Mesenchymal stem cell (in vitro differentiated cells and primary cell): Measurements from ENCODE around the gene PRKD1.

Experiments used
- DNase-seq: peaks from one replicate; pipeline ENCODE4 v3.0.0-alpha.2; 2013
- H2AFZ ChIP-seq: one replicate; pipeline ENCODE4 v1.6.1; 2013; ENCODE audit warnings: low read depth, mild to moderate bottlenecking, control low read depth, inconsistent platforms, low read length, moderate library complexity
- H2AK5ac ChIP-seq: 2 replicates; pipeline ENCODE4 v1.6.1; 2013; ENCODE audit warnings: low read length, moderate library complexity, mild to moderate bottlenecking, inconsistent platforms; ENCODE audit not compliant: severe bottlenecking
- H2BK120ac ChIP-seq: one replicate; pipeline ENCODE4 v1.6.1; 2013; ENCODE audit warnings: low read depth, mild to moderate bottlenecking, inconsistent platforms, low read length, moderate library complexity
- H2BK12ac ChIP-seq, 2 experiments: one replicate each; pipeline ENCODE4 v1.6.1; 2013; ENCODE audit warnings: inconsistent platforms in 2 of 2, low read length in 2 of 2, mild to moderate bottlenecking in 2 of 2, moderate library complexity in 2 of 2, control low read depth in 1 of 2
- H2BK15ac ChIP-seq: one replicate; pipeline ENCODE4 v1.6.1; 2013; ENCODE audit warnings: mild to moderate bottlenecking, low read depth, inconsistent platforms; ENCODE audit not compliant: poor library complexity, severe bottlenecking
- H2BK5ac ChIP-seq: 2 replicates; pipeline ENCODE4 v1.6.1; 2013; ENCODE audit warnings: low read depth, mild to moderate bottlenecking, low read length, control low read depth, inconsistent platforms; ENCODE audit not compliant: poor library complexity, severe bottlenecking
- H3K14ac ChIP-seq, 2 experiments: one replicate each; pipeline ENCODE4 v1.6.1; 2013; ENCODE audit warnings: inconsistent platforms in 2 of 2, low read length in 2 of 2, control low read depth in 1 of 2, mild to moderate bottlenecking in 1 of 2, moderate library complexity in 1 of 2
- H3K18ac ChIP-seq, 2 experiments: one replicate each; pipeline ENCODE4 v1.6.1; 2013; ENCODE audit warnings: inconsistent platforms in 2 of 2, low read length in 2 of 2, control low read depth in 1 of 2, low read depth in 1 of 2, mild to moderate bottlenecking in 1 of 2
- H3K23ac ChIP-seq, 2 experiments: one replicate each; pipeline ENCODE4 v1.6.1; 2013; ENCODE audit warnings: inconsistent platforms in 2 of 2, low read length in 2 of 2, mild to moderate bottlenecking in 2 of 2, moderate library complexity in 2 of 2, control low read depth in 1 of 2
- H3K27ac ChIP-seq: 2 replicates; pipeline ENCODE4 v1.5.1; 2013; ENCODE audit warnings: mild to moderate bottlenecking, moderate library complexity, low read length, control low read depth, inconsistent platforms; ENCODE audit not compliant: poor library complexity, severe bottlenecking
- H3K27me3 ChIP-seq, 2 experiments: 2 replicates each; pipeline versions ENCODE4 v1.6.1 to v1.7.0; 2013; ENCODE audit warnings: low read length in 2 of 2, mild to moderate bottlenecking in 2 of 2, moderate library complexity in 2 of 2, control low read depth in 1 of 2, inconsistent platforms in 1 of 2; ENCODE audit not compliant: control insufficient read depth in 1 of 2, insufficient read depth in 1 of 2
- H3K36me3 ChIP-seq, 2 experiments: 2 replicates each; pipeline versions ENCODE4 v1.6.1 to v1.7.0; 2013; ENCODE audit warnings: low read length in 2 of 2, control low read depth in 1 of 2, inconsistent platforms in 1 of 2, low read depth in 1 of 2, mild to moderate bottlenecking in 1 of 2; ENCODE audit not compliant: insufficient read depth in 2 of 2, control insufficient read depth in 1 of 2
- H3K4ac ChIP-seq, 2 experiments: one replicate each; pipeline ENCODE4 v1.6.1; 2013; ENCODE audit warnings: inconsistent platforms in 2 of 2, low read length in 2 of 2, mild to moderate bottlenecking in 2 of 2, moderate library complexity in 2 of 2, control low read depth in 1 of 2, low read depth in 1 of 2
- H3K4me1 ChIP-seq: 2 replicates; pipeline ENCODE4 v1.6.1; 2013; ENCODE audit warnings: low read depth, low read length, control low read depth; ENCODE audit not compliant: control insufficient read depth, insufficient read depth
- H3K4me2 ChIP-seq: 2 replicates; pipeline ENCODE4 v1.6.1; 2013; ENCODE audit warnings: low read length, mild to moderate bottlenecking, inconsistent platforms; ENCODE audit not compliant: poor library complexity, severe bottlenecking
- H3K4me3 ChIP-seq, 2 experiments: 2 replicates each; pipeline versions ENCODE4 v1.5.1 to v1.7.0; 2013; ENCODE audit warnings: low read length in 2 of 2, mild to moderate bottlenecking in 2 of 2, control low read depth in 1 of 2, low read depth in 1 of 2; ENCODE audit not compliant: insufficient read depth in 1 of 2
- H3K79me1 ChIP-seq: replicated peaks from 2 replicates; pipeline ENCODE4 v1.6.1; 2013; ENCODE audit warnings: mild to moderate bottlenecking, control low read depth, low read length, inconsistent platforms; ENCODE audit not compliant: poor library complexity, severe bottlenecking
- H3K9ac ChIP-seq: 2 replicates; pipeline ENCODE4 v1.7.0; 2013; ENCODE audit warnings: mild to moderate bottlenecking, low read length, moderate library complexity
- H3K9me3 ChIP-seq: 2 replicates; pipeline ENCODE4 v1.7.0; 2013; ENCODE audit warnings: mild to moderate bottlenecking, low read length; ENCODE audit not compliant: control insufficient read depth
- H4K8ac ChIP-seq: one replicate; pipeline ENCODE4 v1.6.1; 2013; ENCODE audit warnings: inconsistent platforms, mild to moderate bottlenecking, low read length, moderate library complexity
- H4K91ac ChIP-seq: one replicate; pipeline ENCODE4 v1.6.1; 2013; ENCODE audit warnings: mild to moderate bottlenecking, low read length, inconsistent platforms
- WGBS: methylation state at CpG from one replicate; pipeline ENCODE4 v1.1.7; 2013; ENCODE audit warnings: mixed read lengths; 5-methylcytosine and 5-hydroxymethylcytosine counted together

Gene PRKD1

DNA sequence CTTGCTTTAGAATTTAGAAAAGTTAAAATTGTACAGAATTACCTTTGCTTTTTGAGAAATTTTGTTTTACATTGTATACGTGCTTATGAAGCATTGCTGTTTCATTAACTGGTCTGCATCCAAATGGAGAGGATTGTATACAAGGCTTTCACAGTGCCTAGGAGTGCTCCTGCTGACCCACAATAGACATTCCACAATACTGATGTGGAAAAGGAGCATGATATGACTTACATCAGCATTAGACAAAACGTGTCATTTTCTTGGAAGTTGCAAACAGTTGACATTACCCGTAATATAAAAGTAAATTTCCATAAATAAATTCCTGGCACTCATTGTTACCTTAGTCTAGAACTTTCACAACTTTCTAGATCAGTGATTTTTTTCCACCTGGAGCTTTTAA lies 1.9 kb downstream of the PRKD1 start:
- Histone ChIP-seq H3K4me1 (peaks cover 11% of the 10 kb centered on the region), H4K91ac (no peak overlapping the region), H2BK12ac (no peak overlapping the region), H3K4ac (no peak overlapping the region), H3K9me3 (no peaks in the 10 kb centered on the region), H3K4me3 (peak overlapping the region in 1 of 2 experiments; percentile 100), H3K23ac (no peak overlapping the region), H2AFZ (no peak overlapping the region), H3K79me1 (peaks cover 11% of the 10 kb centered on the region), H2BK5ac (no peak overlapping the region), H3K36me3 (no peaks in the 10 kb centered on the region), H3K9ac (peak overlapping the region; percentile 88), H3K18ac (no peak overlapping the region), H4K8ac (no peak overlapping the region), H3K27me3 (no peaks in the 10 kb centered on the region), H3K27ac (no peak overlapping the region), H2BK120ac (no peak overlapping the region), H3K4me2 (peak overlapping the region; percentile 99), H2AK5ac (no peak overlapping the region), H2BK15ac (no peak overlapping the region), H3K14ac (no peak overlapping the region)
- 46% methylated on average over 3 of the region's 3 CpGs for WGBS
- no peak for DNase-seq

DNA sequence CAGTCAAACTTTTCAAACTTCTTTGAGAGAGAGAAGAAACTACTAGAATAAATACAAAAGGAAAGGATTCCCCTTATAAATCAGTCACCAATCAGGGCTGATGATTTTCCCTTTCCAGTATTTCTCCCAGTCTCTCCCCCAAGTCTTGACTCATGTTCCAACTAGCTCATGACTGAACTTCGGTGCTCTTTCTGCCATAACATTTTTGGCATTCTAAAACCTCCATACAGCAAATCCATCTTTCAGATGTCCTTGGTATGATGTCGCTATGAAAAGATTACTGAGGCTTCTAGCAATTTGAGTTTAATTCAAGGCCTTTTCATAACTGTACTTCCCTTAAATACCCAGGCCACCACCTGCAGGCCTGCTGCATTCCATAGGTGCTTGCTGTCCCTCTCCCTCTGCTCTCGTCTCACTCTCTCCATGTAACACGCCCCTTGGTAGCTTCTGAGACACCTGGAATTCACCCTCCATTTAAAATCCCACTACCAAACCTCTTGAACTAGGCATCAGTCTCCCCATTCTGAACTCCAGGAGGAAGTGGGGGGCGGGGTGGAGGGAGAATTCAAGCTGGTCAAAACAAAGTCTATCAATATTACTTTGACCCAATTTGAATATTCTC lies 2.4 kb downstream of the PRKD1 start:
- H3K23ac ChIP-seq: no peak overlapping the region
- DNase-seq: peak; percentile 34
- no peaks in the 10 kb centered on the region for H3K27me3 ChIP-seq
- no peak overlapping the region for H2BK5ac ChIP-seq
- no peak overlapping the region for H3K18ac ChIP-seq
- peak overlapping the region in 1 of 2 experiments; percentile 62 for H3K14ac ChIP-seq
- peaks cover 11% of the 10 kb centered on the region for H3K4me1 ChIP-seq
- H2BK15ac ChIP-seq: no peak overlapping the region
- H3K27ac ChIP-seq: no peak overlapping the region
- peak overlapping the region in 1 of 2 experiments; percentile 100 for H3K4me3 ChIP-seq
- H2BK120ac ChIP-seq: no peak overlapping the region
- H4K8ac ChIP-seq: no peak overlapping the region
- no peak overlapping the region for H3K4me2 ChIP-seq
- WGBS: 57% methylated on average over 3 of the region's 5 CpGs
- H2AK5ac ChIP-seq: no peak overlapping the region
- H3K9me3 ChIP-seq: no peaks in the 10 kb centered on the region
- H2AFZ ChIP-seq: no peak overlapping the region
- H3K4ac ChIP-seq: no peak overlapping the region
- H3K79me1 ChIP-seq: peaks cover 11% of the 10 kb centered on the region
- no peak overlapping the region for H2BK12ac ChIP-seq
- H3K36me3 ChIP-seq: no peaks in the 10 kb centered on the region
- peak overlapping the region; percentile 6 for H3K9ac ChIP-seq
- H4K91ac ChIP-seq: no peak overlapping the region

DNA sequence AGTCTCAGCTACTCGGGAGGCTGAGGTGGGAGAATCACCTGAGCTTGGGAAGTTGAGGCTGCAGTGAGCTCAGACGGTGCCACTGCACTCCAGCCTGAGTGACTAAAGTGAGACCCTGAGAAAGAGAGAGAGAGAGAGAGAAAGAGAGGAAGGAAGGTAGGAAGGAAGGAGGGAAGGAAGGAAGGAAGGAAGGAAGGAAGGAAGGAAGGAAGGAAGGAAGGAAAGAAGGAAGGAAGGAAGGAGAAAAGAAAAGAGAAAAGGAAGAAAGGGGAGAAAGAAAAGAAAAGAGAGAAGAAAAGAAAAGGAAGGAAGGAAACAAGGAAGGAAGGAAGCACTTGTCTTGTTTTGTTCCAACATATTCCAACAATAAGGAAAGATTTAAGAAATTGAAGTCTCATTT lies 7.8 kb downstream of the PRKD1 start:
- H3K9me3 ChIP-seq: no peaks in the 10 kb centered on the region
- H3K18ac ChIP-seq: no peak overlapping the region
- H3K4me1 ChIP-seq: no peaks in the 10 kb centered on the region
- H2AK5ac ChIP-seq: no peak overlapping the region
- H3K36me3 ChIP-seq: no peaks in the 10 kb centered on the region
- WGBS: 95% methylated on average over 2 of the region's 2 CpGs
- DNase-seq: no peak
- no peak overlapping the region for H3K4ac ChIP-seq
- H3K27ac ChIP-seq: no peak overlapping the region
- H2BK15ac ChIP-seq: no peak overlapping the region
- no peak overlapping the region for H2BK120ac ChIP-seq
- H4K8ac ChIP-seq: no peak overlapping the region
- H3K23ac ChIP-seq: no peak overlapping the region
- H3K4me3 ChIP-seq: no peak overlapping the region
- H3K27me3 ChIP-seq: no peaks in the 10 kb centered on the region
- H3K14ac ChIP-seq: no peak overlapping the region
- H2BK5ac ChIP-seq: no peak overlapping the region
- no peak overlapping the region for H3K4me2 ChIP-seq
- no peak overlapping the region for H3K9ac ChIP-seq
- peaks cover 13% of the 10 kb centered on the region for H3K79me1 ChIP-seq
- H2AFZ ChIP-seq: no peak overlapping the region
- no peak overlapping the region for H2BK12ac ChIP-seq
- no peak overlapping the region for H4K91ac ChIP-seq

DNA sequence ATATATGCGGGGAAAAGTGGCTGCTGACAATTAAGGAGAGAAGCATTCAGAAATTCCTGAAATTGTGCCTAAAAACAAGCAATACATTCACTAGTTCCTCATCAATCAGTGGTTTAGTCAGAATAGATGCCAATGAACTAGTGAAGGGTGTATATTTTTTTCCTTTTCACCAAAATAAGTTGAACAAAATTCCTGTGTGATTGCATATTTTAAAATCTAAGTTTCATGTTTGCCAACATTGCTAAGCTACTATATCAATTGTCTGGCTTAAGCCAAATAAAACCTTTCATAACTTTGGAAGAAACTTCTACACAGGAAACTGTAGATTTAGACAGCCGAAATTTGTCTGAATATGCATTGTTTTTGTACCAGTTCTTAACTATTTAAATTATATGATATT lies 8.7 kb downstream of the PRKD1 start:
- no peak overlapping the region for H2BK15ac ChIP-seq
- no peak overlapping the region for H2BK12ac ChIP-seq
- no peaks in the 10 kb centered on the region for H3K27me3 ChIP-seq
- no peak overlapping the region for H3K4me3 ChIP-seq
- H3K9ac ChIP-seq: no peak overlapping the region
- peaks cover 9% of the 10 kb centered on the region for H3K79me1 ChIP-seq
- H3K18ac ChIP-seq: no peak overlapping the region
- H4K91ac ChIP-seq: no peak overlapping the region
- no peak for DNase-seq
- no peaks in the 10 kb centered on the region for H3K36me3 ChIP-seq
- no peak overlapping the region for H2BK120ac ChIP-seq
- H3K23ac ChIP-seq: no peak overlapping the region
- H3K4ac ChIP-seq: no peak overlapping the region
- H3K4me1 ChIP-seq: no peaks in the 10 kb centered on the region
- no peak overlapping the region for H3K14ac ChIP-seq
- no peak overlapping the region for H2AK5ac ChIP-seq
- no peak overlapping the region for H4K8ac ChIP-seq
- no peak overlapping the region for H3K27ac ChIP-seq
- H2BK5ac ChIP-seq: no peak overlapping the region
- no CpG with 5 or more reads among the region's 2 CpGs for WGBS
- no peak overlapping the region for H3K4me2 ChIP-seq
- H3K9me3 ChIP-seq: no peaks in the 10 kb centered on the region
- no peak overlapping the region for H2AFZ ChIP-seq
